Right lobe of liver (tissue), 4 donors: ENCODE data around the gene ANO2.

ENCODE experiments used
- POLR2A ChIP-seq: fragments of 450-650 bp; IDR thresholded peaks from one replicate; pipeline ENCODE4 v1.6.1; 2017; ENCODE audit warnings: antibody characterized with exemption, mild to moderate bottlenecking
- TF ChIP-seq, protein P1 (sequence below), 4 donors: fragments of 200-600 bp in 3 of 4; fragments of 450-650 bp in 1 of 4; IDR thresholded peaks; one replicate each; pipeline versions ENCODE4 v1.5.1 to v1.8.0; 2016 to 2022; ENCODE audit warnings: antibody characterized with exemption in 4 of 4, mild to moderate bottlenecking in 2 of 4
- donor health status: DM: no; HTN: no; CAD: no.
- donor health status: DM: no; HTN: no; CAD: no.
- donor health status: DM: no; HTN: yes; CAD: no.

DNA sequence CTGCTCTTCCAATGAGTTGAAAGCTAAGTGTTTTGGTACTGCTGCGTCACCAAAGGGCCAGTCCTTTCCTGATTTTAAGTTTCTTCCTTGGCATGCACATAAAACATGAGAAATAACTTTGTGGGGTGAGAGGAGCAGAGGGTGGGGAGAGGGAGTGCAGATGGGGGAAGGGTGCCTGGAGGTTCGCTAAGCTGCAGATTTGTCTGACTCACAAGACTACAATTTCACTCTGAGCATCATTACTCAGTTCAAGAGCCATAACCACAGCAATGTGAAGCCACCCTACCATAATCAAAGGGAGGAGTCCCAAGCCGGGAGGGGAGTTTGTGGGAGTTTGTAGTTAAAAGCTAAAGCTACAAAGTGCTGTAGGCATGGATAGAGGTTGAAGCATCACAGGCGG lies 136.1 kb downstream of the ANO2 start:
- no peak for TF ChIP-seq POLR2A
- TF ChIP-seq, protein P1, sequence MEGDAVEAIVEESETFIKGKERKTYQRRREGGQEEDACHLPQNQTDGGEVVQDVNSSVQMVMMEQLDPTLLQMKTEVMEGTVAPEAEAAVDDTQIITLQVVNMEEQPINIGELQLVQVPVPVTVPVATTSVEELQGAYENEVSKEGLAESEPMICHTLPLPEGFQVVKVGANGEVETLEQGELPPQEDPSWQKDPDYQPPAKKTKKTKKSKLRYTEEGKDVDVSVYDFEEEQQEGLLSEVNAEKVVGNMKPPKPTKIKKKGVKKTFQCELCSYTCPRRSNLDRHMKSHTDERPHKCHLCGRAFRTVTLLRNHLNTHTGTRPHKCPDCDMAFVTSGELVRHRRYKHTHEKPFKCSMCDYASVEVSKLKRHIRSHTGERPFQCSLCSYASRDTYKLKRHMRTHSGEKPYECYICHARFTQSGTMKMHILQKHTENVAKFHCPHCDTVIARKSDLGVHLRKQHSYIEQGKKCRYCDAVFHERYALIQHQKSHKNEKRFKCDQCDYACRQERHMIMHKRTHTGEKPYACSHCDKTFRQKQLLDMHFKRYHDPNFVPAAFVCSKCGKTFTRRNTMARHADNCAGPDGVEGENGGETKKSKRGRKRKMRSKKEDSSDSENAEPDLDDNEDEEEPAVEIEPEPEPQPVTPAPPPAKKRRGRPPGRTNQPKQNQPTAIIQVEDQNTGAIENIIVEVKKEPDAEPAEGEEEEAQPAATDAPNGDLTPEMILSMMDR (IDR thresholded peaks at IDR 0.05), result no peak
